Suprapubic skin (tissue), 4 donors: ENCODE results near the gene DECR2. TPM values are rescaled to one million over a fixed set of nuclear protein-coding genes. Genes with fewer than 3 reads are reported as not detected.

Source experiments
- DNase-seq, 2 donors: peaks; one replicate each; pipeline ENCODE4 v3.0.0-alpha.2; 2019; ENCODE audit warnings: low spot score in 2 of 2
- H3K27ac ChIP-seq: fragments of 200-600 bp; sonication (generic); one replicate; pipeline ENCODE4 v1.5.1; 2019
- H3K27me3 ChIP-seq: fragments of 200-600 bp; sonication (generic); one replicate; pipeline ENCODE4 v1.5.1; 2019
- H3K36me3 ChIP-seq: fragments of 200-600 bp; sonication (generic); one replicate; pipeline ENCODE4 v1.5.1; 2019
- H3K4me1 ChIP-seq: fragments of 200-600 bp; sonication (generic); one replicate; pipeline ENCODE4 v1.5.1; 2019
- H3K4me3 ChIP-seq: fragments of 200-600 bp; sonication (generic); one replicate; pipeline ENCODE4 v1.5.1; 2019; ENCODE audit warnings: mild to moderate bottlenecking
- H3K9me3 ChIP-seq: fragments of 200-600 bp; sonication (generic); one replicate; pipeline ENCODE4 v1.5.1; 2019
- EP300 ChIP-seq: sonication (generic); formaldehyde crosslinking; IDR thresholded peaks from one replicate; pipeline ENCODE4 v1.6.1; 2017; ENCODE audit warnings: antibody characterized with exemption
- POLR2A ChIP-seq, 2 donors: fragments of 450-650 bp; IDR thresholded peaks; one replicate each; pipeline ENCODE4 v1.6.1; 2017; ENCODE audit warnings: antibody characterized with exemption in 2 of 2, mild to moderate bottlenecking in 2 of 2, moderate library complexity in 2 of 2
- POLR2AphosphoS5 ChIP-seq, 3 donors: sonication (generic); formaldehyde crosslinking; IDR thresholded peaks; one replicate each; pipeline ENCODE4 v1.6.1; 2017; ENCODE audit warnings: antibody characterized with exemption in 3 of 3
- WGBS: methylation state at CpG from one replicate; pipeline ENCODE4 v1.1.5; 2018; 5-methylcytosine and 5-hydroxymethylcytosine counted together
- total RNA-seq, 4 donors: library from RNA; depleted of rRNA; stranded (reverse); fragments of >200 nt; gene quantifications; one replicate each; pipeline ENCODE4 v1.1.0, GENCODE V29; 2016
- TF ChIP-seq, protein P1 (sequence below), 2 donors: fragments of 200-600 bp in 1 of 2; fragments of 450-650 bp in 1 of 2; sonication (generic) in 1 of 2; IDR thresholded peaks; one replicate each; pipeline ENCODE4 v1.5.1; 2016 to 2019; ENCODE audit warnings: antibody characterized with exemption in 2 of 2, mild to moderate bottlenecking in 1 of 2, moderate library complexity in 1 of 2

Gene DECR2
- total RNA-seq, 4 donors from 2014 or later = 9.1 to 23.4 (median 12.3) TPM

DNA sequence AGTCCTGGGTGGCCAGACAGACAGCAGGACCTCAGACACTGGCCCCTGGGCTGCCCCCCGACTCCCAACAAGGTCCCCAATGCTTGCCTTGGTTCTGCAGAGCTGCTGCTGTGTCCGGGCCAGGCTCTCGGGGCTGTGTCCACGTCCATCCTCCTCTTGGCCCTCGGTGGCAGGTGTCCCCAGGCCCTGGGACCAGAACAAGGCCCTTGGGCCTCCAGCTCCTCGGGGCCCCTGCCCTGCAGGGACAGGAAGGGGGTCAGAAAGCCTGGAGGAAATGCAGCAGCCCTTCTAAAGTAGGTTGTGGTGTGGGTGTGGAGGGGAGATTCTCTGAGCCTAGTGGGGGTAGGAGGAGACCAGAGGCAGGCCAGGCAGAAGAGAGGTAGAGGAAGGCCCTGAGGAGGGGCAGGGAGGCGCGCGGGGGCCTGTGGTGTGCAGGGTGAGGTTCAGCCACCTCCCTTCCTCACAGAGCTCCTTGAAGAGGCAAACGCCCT, 46.7 kb upstream of the DECR2 start:
- Histone ChIP-seq H3K27me3 (no peaks in the 10 kb centered on the region), H3K9me3 (no peaks in the 10 kb centered on the region), H3K36me3 (no peaks in the 10 kb centered on the region), H3K4me3 (no peak overlapping the region), H3K4me1 (peaks cover 28% of the 10 kb centered on the region), H3K27ac (no peak overlapping the region)
- no peak for TF ChIP-seq POLR2A (IDR thresholded peaks at IDR 0.05)
- no peak for TF ChIP-seq EP300
- TF ChIP-seq, protein P1, sequence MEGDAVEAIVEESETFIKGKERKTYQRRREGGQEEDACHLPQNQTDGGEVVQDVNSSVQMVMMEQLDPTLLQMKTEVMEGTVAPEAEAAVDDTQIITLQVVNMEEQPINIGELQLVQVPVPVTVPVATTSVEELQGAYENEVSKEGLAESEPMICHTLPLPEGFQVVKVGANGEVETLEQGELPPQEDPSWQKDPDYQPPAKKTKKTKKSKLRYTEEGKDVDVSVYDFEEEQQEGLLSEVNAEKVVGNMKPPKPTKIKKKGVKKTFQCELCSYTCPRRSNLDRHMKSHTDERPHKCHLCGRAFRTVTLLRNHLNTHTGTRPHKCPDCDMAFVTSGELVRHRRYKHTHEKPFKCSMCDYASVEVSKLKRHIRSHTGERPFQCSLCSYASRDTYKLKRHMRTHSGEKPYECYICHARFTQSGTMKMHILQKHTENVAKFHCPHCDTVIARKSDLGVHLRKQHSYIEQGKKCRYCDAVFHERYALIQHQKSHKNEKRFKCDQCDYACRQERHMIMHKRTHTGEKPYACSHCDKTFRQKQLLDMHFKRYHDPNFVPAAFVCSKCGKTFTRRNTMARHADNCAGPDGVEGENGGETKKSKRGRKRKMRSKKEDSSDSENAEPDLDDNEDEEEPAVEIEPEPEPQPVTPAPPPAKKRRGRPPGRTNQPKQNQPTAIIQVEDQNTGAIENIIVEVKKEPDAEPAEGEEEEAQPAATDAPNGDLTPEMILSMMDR (IDR thresholded peaks at IDR 0.05) = no peak
- TF ChIP-seq POLR2AphosphoS5 (IDR thresholded peaks at IDR 0.05) = no peak
- DNase-seq = no peak
- 71% methylated on average over 6 of the region's 10 CpGs for WGBS

DNA sequence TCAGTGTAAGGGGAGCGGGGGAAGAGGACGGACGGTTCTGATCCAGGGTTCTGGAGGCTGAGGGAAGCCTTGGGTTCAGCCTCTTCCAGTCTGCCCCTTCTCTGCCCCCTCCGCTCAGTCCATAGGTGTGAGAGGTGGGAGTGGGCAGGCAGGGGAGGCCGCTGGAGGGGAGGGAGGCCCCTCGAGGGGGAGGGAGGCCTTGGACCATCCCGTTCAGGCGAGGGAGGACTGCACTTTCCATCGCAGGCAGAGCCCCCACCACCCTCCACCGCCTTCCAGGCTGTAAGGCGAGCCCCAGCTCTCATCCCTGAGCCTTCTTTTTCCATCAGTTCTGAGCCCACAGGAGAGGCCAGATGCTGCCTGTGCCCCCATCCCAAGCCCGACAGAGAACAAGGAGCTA, 44.9 kb upstream of the DECR2 start:
- no peaks in the 10 kb centered on the region for H3K36me3 ChIP-seq
- H3K4me1 ChIP-seq = peaks cover 18% of the 10 kb centered on the region
- DNase-seq = no peak
- no peak overlapping the region for H3K27ac ChIP-seq
- H3K9me3 ChIP-seq = no peaks in the 10 kb centered on the region
- H3K27me3 ChIP-seq = no peaks in the 10 kb centered on the region
- no peak for TF ChIP-seq EP300
- no peak for TF ChIP-seq POLR2A (IDR thresholded peaks at IDR 0.05)
- TF ChIP-seq, protein P1 (IDR thresholded peaks at IDR 0.05) = no peak
- TF ChIP-seq POLR2AphosphoS5 (IDR thresholded peaks at IDR 0.05) = no peak
- H3K4me3 ChIP-seq = no peak overlapping the region
- WGBS = 76% methylated on average over 7 of the region's 12 CpGs

GRCh38 chr16:359067-359763, 42.5 kb upstream of the DECR2 start:
- H3K27me3 ChIP-seq = no peaks in the 10 kb centered on the region
- TF ChIP-seq POLR2A (IDR thresholded peaks at IDR 0.05) (no peak), POLR2AphosphoS5 (IDR thresholded peaks at IDR 0.05) (no peak), EP300 (no peak)
- TF ChIP-seq, protein P1 (IDR thresholded peaks at IDR 0.05) = no peak
- peaks cover 11% of the 10 kb centered on the region for H3K4me1 ChIP-seq
- 90% methylated on average over 11 of the region's 19 CpGs for WGBS
- H3K27ac ChIP-seq = no peak overlapping the region
- no peaks in the 10 kb centered on the region for H3K36me3 ChIP-seq
- H3K4me3 ChIP-seq = no peak overlapping the region
- DNase-seq = peak in 1 of 2 donors; percentile 62
- H3K9me3 ChIP-seq = no peaks in the 10 kb centered on the region

DNA sequence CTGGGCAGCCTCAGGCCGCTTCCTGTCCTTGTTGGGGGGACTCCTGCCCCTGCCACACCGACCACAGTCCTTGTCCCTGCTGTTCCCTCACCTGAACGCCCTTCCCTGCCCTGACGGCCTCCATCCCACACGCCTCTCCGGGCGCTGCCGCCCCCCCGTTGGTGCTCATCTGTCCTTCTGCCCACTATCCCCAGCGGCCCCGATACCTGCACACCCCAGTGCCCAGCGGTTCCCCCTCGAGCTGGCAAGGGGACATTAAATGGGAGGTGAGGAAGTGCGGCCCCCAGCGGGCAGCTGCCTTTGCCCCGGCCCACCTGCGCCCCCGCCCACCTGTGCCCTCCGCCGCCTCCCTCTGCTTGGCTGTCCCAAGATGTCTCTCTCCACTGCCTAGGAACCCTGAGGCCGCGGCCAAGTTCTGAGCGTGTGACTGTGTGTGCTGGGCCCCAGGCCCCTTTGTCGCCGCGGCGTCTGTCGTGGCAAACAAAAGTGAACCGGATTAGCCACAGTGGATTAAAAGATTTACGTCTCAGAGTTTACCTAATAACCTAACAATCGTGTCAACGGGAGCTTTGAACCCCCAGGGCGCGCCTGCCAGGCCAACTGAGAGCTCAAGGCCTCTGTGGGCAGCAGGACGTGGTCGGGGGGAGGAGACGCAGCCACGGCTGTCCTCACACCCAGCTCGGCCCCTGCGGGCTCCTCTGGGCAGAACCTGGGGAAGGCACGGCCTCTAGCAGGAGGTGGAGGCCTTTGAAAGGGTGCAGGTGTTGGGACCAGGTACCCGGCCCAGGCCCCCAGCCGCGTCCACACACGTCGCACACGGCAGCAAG, 41.6 kb upstream of the DECR2 start:
- TF ChIP-seq POLR2AphosphoS5 (IDR thresholded peaks at IDR 0.05) (no peak), POLR2A (IDR thresholded peaks at IDR 0.05) (no peak), EP300 (no peak)
- TF ChIP-seq, protein P1 (IDR thresholded peaks at IDR 0.05) = no peak
- Histone ChIP-seq H3K9me3 (no peaks in the 10 kb centered on the region), H3K27ac (no peak overlapping the region), H3K4me3 (no peak overlapping the region), H3K36me3 (no peaks in the 10 kb centered on the region), H3K27me3 (no peaks in the 10 kb centered on the region), H3K4me1 (peaks cover 7% of the 10 kb centered on the region)
- 88% methylated on average over 39 of the region's 47 CpGs for WGBS
- DNase-seq = no peak
